GM23338 (cell line): ENCODE measurements around the gene SLCO3A1. TPM values are rescaled to one million over a fixed set of nuclear protein-coding genes. Genes with fewer than 3 reads are reported as not detected.

Experiments used
- ATAC-seq: fragments of 200-7000 bp; cut with Tn5 transposase; 3 replicates; pipeline ENCODE4 v1.9.1; 2020
- DNase-seq: peaks from one replicate; pipeline ENCODE4 v3.0.0-alpha.2; 2015; ENCODE audit warnings: low spot score
- H2AFZ ChIP-seq: fragments of 200-600 bp; sonication (generic); 2 replicates; pipeline ENCODE4 v1.8.0; 2016; ENCODE audit warnings: antibody characterized with exemption, mild to moderate bottlenecking, moderate library complexity
- H3F3A ChIP-seq: fragments of 200-600 bp; sonication (generic); replicated peaks from 2 replicates; pipeline ENCODE4 v1.8.0; 2017; ENCODE audit warnings: antibody characterized with exemption, mixed run types, low read depth
- H3K27ac ChIP-seq: fragments of 200-600 bp; sonication (generic); 2 replicates; pipeline ENCODE4 v1.6.1; 2016; ENCODE audit warnings: low read depth
- H3K27me3 ChIP-seq: fragments of 200-600 bp; sonication (generic); 2 replicates; pipeline ENCODE4 v1.8.0; 2016; ENCODE audit warnings: mild to moderate bottlenecking, mixed run types, moderate library complexity; ENCODE audit not compliant: insufficient read depth
- H3K36me3 ChIP-seq: fragments of 200-600 bp; sonication (generic); 2 replicates; pipeline ENCODE4 v1.8.0; 2016; ENCODE audit warnings: mild to moderate bottlenecking; ENCODE audit not compliant: insufficient read depth
- H3K4me1 ChIP-seq: fragments of 200-600 bp; sonication (generic); 2 replicates; pipeline ENCODE4 v1.8.0; 2016; ENCODE audit warnings: mild to moderate bottlenecking, moderate library complexity; ENCODE audit not compliant: insufficient read depth
- H3K4me2 ChIP-seq: fragments of 200-600 bp; sonication (generic); 2 replicates; pipeline ENCODE4 v1.7.1; 2017; ENCODE audit warnings: mixed run types
- H3K4me3 ChIP-seq: fragments of 200-600 bp; sonication (generic); 2 replicates; pipeline ENCODE4 v1.6.1; 2016; ENCODE audit warnings: mixed run types
- H3K79me2 ChIP-seq: fragments of 200-600 bp; sonication (generic); replicated peaks from 2 replicates; pipeline ENCODE4 v1.8.0; 2017; ENCODE audit warnings: mild to moderate bottlenecking; ENCODE audit not compliant: insufficient read depth
- H3K9me2 ChIP-seq: fragments of 200-600 bp; sonication (generic); 2 replicates; pipeline ENCODE4 v1.8.0; 2017; ENCODE audit not compliant: insufficient read depth
- H4K20me1 ChIP-seq: fragments of 200-600 bp; sonication (generic); replicated peaks from 2 replicates; pipeline ENCODE4 v1.8.0; 2017; ENCODE audit warnings: mild to moderate bottlenecking; ENCODE audit not compliant: insufficient read depth
- H3K27ac Mint-ChIP-seq: 2 replicates; pipeline ENCODE4 v1.8.0; 2020; ENCODE audit warnings: inconsistent platforms, mild to moderate bottlenecking, moderate library complexity, mixed read lengths
- H3K27me3 Mint-ChIP-seq: 3 replicates; pipeline ENCODE4 v1.8.0; 2022; ENCODE audit warnings: low read depth, mild to moderate bottlenecking, moderate library complexity, mixed read lengths, inconsistent platforms; ENCODE audit not compliant: insufficient read depth, poor library complexity
- H3K36me3 Mint-ChIP-seq: 3 replicates; pipeline ENCODE4 v1.8.0; 2021; ENCODE audit warnings: low read depth, mild to moderate bottlenecking, inconsistent platforms, moderate library complexity, mixed read lengths
- H3K4me1 Mint-ChIP-seq: 3 replicates; pipeline ENCODE4 v1.8.0; 2020; ENCODE audit warnings: mild to moderate bottlenecking, inconsistent platforms, mixed read lengths
- H3K4me3 Mint-ChIP-seq: 3 replicates; pipeline ENCODE4 v1.8.0; 2021; ENCODE audit warnings: moderate library complexity, mild to moderate bottlenecking, inconsistent platforms, mixed read lengths
- H3K9me3 Mint-ChIP-seq: 3 replicates; pipeline ENCODE4 v1.8.0; 2020; ENCODE audit warnings: moderate library complexity, mild to moderate bottlenecking, inconsistent platforms, mixed read lengths
- CREB1 ChIP-seq: fragments of 250-450 bp; sonication (Bioruptor Pico); IDR thresholded peaks from 2 replicates; pipeline ENCODE4 v1.5.0; 2020; ENCODE audit warnings: low read depth, mild to moderate bottlenecking, moderate library complexity
- CTCF ChIP-seq, 2 experiments: fragments of 200-600 bp in 1 of 2; sonication (generic) in 1 of 2; conservative IDR thresholded peaks; 2 replicates each; pipeline versions ENCODE4 v1.5.1 to v1.6.1; 2016 to 2017; ENCODE audit warnings: antibody characterized with exemption in 2 of 2, low read depth in 2 of 2, mild to moderate bottlenecking in 2 of 2, moderate library complexity in 1 of 2
- ETS1 ChIP-seq: IDR thresholded peaks from 2 replicates; pipeline ENCODE4 v1.6.1; 2016; ENCODE audit warnings: antibody characterized with exemption
- EZH2 ChIP-seq: fragments of 200-600 bp; sonication (generic); IDR thresholded peaks from one replicate; pipeline ENCODE4 v1.8.0; 2017; ENCODE audit warnings: antibody characterized with exemption, mild to moderate bottlenecking, low read depth; ENCODE audit not compliant: unreplicated experiment
- EZH2phosphoT487 ChIP-seq: fragments of 200-600 bp; sonication (generic); IDR thresholded peaks from one replicate; pipeline ENCODE4 v1.8.1; 2018; ENCODE audit warnings: antibody characterized with exemption; ENCODE audit not compliant: unreplicated experiment
- NANOG ChIP-seq: IDR thresholded peaks from 2 replicates; pipeline ENCODE4 v1.6.1; 2016; ENCODE audit warnings: antibody characterized with exemption, borderline replicate concordance
- POLR2AphosphoS5 ChIP-seq: IDR thresholded peaks from 2 replicates; pipeline ENCODE4 v1.6.1; 2016; ENCODE audit warnings: antibody characterized with exemption, low read depth
- REST ChIP-seq: IDR thresholded peaks from one replicate; pipeline ENCODE4 v1.6.1; 2018; ENCODE audit warnings: antibody characterized with exemption; ENCODE audit not compliant: unreplicated experiment
- STAT1 ChIP-seq: IDR thresholded peaks from one replicate; pipeline ENCODE4 v1.6.1; 2016; ENCODE audit warnings: antibody characterized with exemption; ENCODE audit not compliant: unreplicated experiment
- ZNF114 ChIP-seq: fragments of 250-450 bp; sonication (Bioruptor Pico); IDR thresholded peaks from 2 replicates; pipeline ENCODE4 v1.5.0; 2020; ENCODE audit warnings: mild to moderate bottlenecking, moderate library complexity
- ZNF331 ChIP-seq: fragments of 250-450 bp; sonication (Bioruptor Pico); IDR thresholded peaks from 2 replicates; pipeline ENCODE4 v1.5.0; 2020; ENCODE audit warnings: low read depth, mild to moderate bottlenecking, moderate library complexity
- ZNF462 ChIP-seq: fragments of 250-450 bp; sonication (Bioruptor Pico); IDR thresholded peaks from 2 replicates; pipeline ENCODE4 v1.5.0; 2020; ENCODE audit warnings: mild to moderate bottlenecking, moderate library complexity
- polyA plus RNA-seq: library from polyadenylated mRNA; unstranded; fragments of >200 nt; fragmentation: Nextera tagmentation; extraction: Ambion mirVana; gene quantifications from 2 replicates; pipeline ENCODE4 v1.2.1, GENCODE V29; 2016
- total RNA-seq: library from RNA; depleted of rRNA; stranded (reverse); fragments of >200 nt; shearing (Covaris generic); gene quantifications from 2 replicates; pipeline ENCODE4 v1.2.3, GENCODE V29; 2014

The SLCO3A1 gene
- total and polyA plus RNA-seq, 2 experiments from 2014 or later, result 7.3 to 9.4 TPM

- TF ChIP-seq ZNF462 (CRISPR knock-in tag) (no peak), POLR2AphosphoS5 (no peak), STAT1 (no peak), EZH2 (no peak)
Observed at GRCh38 chr15:91866971-91867372, 13.5 kb downstream of the SLCO3A1 start (continued).

- H3K4me3 Mint-ChIP-seq, result no peak overlapping the region
- H3K36me3 ChIP-seq, result no peaks in the 10 kb centered on the region
- H3K27me3 Mint-ChIP-seq, result peaks cover 2% of the 10 kb centered on the region
- no peak overlapping the region for H3K27ac Mint-ChIP-seq
- H3K4me1 Mint-ChIP-seq, result peaks cover 37% of the 10 kb centered on the region
- TF ChIP-seq ZNF331 (CRISPR knock-in tag), result no peak
- no peak for TF ChIP-seq ETS1
- no peak for TF ChIP-seq CTCF (conservative IDR thresholded peaks at IDR 0.05; ENCODE audit: low read depth in 2 of 2)
- TF ChIP-seq ZNF114 (CRISPR knock-in tag), result no peak
- TF ChIP-seq STAT1, result no peak
- TF ChIP-seq CREB1, result no peak
- TF ChIP-seq NANOG, result no peak
- no peak for TF ChIP-seq REST
- no peak for TF ChIP-seq EZH2phosphoT487
- no peak for TF ChIP-seq POLR2AphosphoS5
- peaks cover 69% of the 10 kb centered on the region for H3K79me2 ChIP-seq
- H3K4me2 ChIP-seq, result no peak overlapping the region
- H3K4me3 ChIP-seq, result no peak overlapping the region
- H3K27me3 ChIP-seq, result no peaks in the 10 kb centered on the region
- peaks cover 9% of the 10 kb centered on the region; the same call in 2 of the 3 replicates for H3K36me3 Mint-ChIP-seq
- peak; percentile 35 for DNase-seq
- H3K4me1 ChIP-seq, result peaks cover 23% of the 10 kb centered on the region
- no peaks in the 10 kb centered on the region for H4K20me1 ChIP-seq
- peaks cover 3% of the 10 kb centered on the region; the same call in 2 of the 3 replicates for H3K9me3 Mint-ChIP-seq
- H2AFZ ChIP-seq, result no peak overlapping the region
- ATAC-seq, result peak; percentile 83
- H3K27ac ChIP-seq, result no peak overlapping the region
- peaks cover 5% of the 10 kb centered on the region; the same call in 1 of the 2 replicates for H3K9me2 ChIP-seq
- H3F3A ChIP-seq, result no peaks in the 10 kb centered on the region
Observed at GRCh38 chr15:91867581-91868026, 14.1 kb downstream of the SLCO3A1 start.
